Immature natural killer cell (primary cell): Measurements from ENCODE around the gene CBX4. TPM values are rescaled to one million over a fixed set of nuclear protein-coding genes. Genes with fewer than 3 reads are reported as not detected.

Source experiments
- DNase-seq, 3 donors: peaks; one replicate each; pipeline ENCODE4 v3.0.0; 2022; ENCODE audit warnings: mixed read lengths in 1 of 3
- H3K27ac Mint-ChIP-seq, 6 donors: one replicate each; pipeline ENCODE4 v1.8.0; 2020; ENCODE audit warnings: mixed read lengths in 6 of 6, mild to moderate bottlenecking in 5 of 6, inconsistent platforms in 4 of 6, moderate library complexity in 3 of 6
- H3K27me3 Mint-ChIP-seq, 3 donors: one replicate each; pipeline ENCODE4 v1.8.0; 2020 to 2021; ENCODE audit warnings: low read depth in 3 of 3, mild to moderate bottlenecking in 3 of 3, mixed read lengths in 3 of 3, moderate library complexity in 3 of 3, inconsistent platforms in 1 of 3
- H3K36me3 Mint-ChIP-seq, 3 donors: one replicate each; pipeline ENCODE4 v1.8.0; 2020; ENCODE audit warnings: mixed read lengths in 3 of 3, inconsistent platforms in 2 of 3, mild to moderate bottlenecking in 2 of 3
- H3K4me1 Mint-ChIP-seq, 2 donors: one replicate each; pipeline ENCODE4 v1.8.0; 2020; ENCODE audit warnings: inconsistent platforms in 2 of 2, mild to moderate bottlenecking in 2 of 2, mixed read lengths in 2 of 2, moderate library complexity in 1 of 2
- H3K4me3 Mint-ChIP-seq, 5 donors: one replicate each; pipeline ENCODE4 v1.8.0; 2020; ENCODE audit warnings: mild to moderate bottlenecking in 5 of 5, mixed read lengths in 5 of 5, inconsistent platforms in 3 of 5, moderate library complexity in 3 of 5
- H3K9me3 Mint-ChIP-seq, 6 donors: one replicate each; pipeline ENCODE4 v1.8.0; 2020; ENCODE audit warnings: mild to moderate bottlenecking in 6 of 6, mixed read lengths in 6 of 6, inconsistent platforms in 4 of 6, moderate library complexity in 3 of 6
- polyA plus RNA-seq, 3 donors: library from polyadenylated mRNA; unstranded; fragments of 300-500 nt; fragmentation: Illumina TruSeq; gene quantifications; one replicate each; pipeline ENCODE4 v1.2.3, GENCODE V29; 2021

Gene CBX4
- polyA plus RNA-seq, 3 donors from 2014 or later: 3.0 to 6.7 (median 4.9) TPM

DNA sequence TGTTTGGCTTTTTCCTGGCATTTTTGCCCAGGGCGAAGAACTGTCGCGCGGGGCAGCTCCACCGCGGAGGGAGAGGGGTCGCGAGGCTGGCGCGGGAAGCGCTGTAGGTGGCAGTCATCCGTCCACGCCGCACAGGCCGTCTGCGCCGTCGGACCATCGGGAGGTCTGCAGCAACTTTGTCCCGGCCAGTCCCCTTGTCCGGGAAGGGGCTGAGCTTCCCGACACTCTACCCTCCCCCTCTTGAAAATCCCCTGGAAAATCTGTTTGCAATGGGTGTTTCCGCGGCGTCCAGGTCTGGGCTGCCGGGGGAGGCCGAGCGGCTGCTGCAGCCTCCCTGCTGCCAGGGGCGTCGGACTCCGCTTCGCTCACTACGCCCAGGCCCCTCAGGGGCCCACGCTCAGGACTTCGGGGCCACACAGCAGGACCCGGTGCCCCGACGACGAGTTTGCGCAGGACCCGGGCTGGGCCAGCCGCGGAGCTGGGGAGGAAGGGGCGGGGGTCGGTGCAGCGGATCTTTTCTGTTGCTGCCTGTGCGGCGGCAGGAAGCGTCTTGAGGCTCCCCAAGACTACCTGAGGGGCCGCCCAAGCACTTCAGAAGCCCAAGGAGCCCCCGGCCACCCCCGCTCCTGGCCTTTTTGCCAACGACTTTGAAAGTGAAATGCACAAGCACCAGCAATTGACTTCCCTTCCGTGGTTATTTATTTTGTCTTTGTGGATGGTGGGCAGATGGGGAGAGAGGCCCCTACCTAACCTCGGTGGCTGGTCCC lies 2.3 kb upstream of the CBX4 start:
- Mint-ChIP-seq H3K36me3 (no peaks in the 10 kb centered on the region), H3K4me3 (peak overlapping the region; percentile 61 to 77 (median 66)), H3K27me3 (peaks cover 46 to 59% (median 47%) of the 10 kb centered on the region in 3 donors), H3K9me3 (no peaks in the 10 kb centered on the region), H3K27ac (peak overlapping the region in 3 of 6 donors; percentile 45 to 64 (median 61)), H3K4me1 (peaks cover 42 to 46% of the 10 kb centered on the region in 2 donors)
- DNase-seq: no peak

DNA sequence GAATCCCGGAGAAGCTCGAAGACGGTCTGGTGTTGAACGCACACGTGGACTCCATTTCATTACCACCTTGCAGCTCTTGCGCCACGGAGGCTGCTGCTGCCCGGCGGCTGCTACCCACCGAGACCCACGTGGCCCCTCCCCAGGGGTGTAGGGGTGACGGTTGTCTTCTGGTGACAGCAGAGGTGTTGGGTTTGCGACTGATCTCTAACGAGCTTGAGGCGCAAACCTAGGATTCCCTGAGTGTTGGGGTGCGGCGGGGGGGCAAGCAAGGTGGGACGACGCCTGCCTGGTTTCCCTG lies 1.7 kb upstream of the CBX4 start:
- H3K9me3 Mint-ChIP-seq: no peaks in the 10 kb centered on the region
- peak overlapping the region; percentile 42 to 65 (median 54) for H3K4me3 Mint-ChIP-seq
- peak in 1 of 3 donors; percentile 27 for DNase-seq
- H3K27me3 Mint-ChIP-seq: peaks cover 46 to 59% (median 47%) of the 10 kb centered on the region in 3 donors
- H3K4me1 Mint-ChIP-seq: peaks cover 43 to 47% of the 10 kb centered on the region in 2 donors
- H3K36me3 Mint-ChIP-seq: no peaks in the 10 kb centered on the region
- peak overlapping the region in 1 of 6 donors; percentile 44 for H3K27ac Mint-ChIP-seq

DNA sequence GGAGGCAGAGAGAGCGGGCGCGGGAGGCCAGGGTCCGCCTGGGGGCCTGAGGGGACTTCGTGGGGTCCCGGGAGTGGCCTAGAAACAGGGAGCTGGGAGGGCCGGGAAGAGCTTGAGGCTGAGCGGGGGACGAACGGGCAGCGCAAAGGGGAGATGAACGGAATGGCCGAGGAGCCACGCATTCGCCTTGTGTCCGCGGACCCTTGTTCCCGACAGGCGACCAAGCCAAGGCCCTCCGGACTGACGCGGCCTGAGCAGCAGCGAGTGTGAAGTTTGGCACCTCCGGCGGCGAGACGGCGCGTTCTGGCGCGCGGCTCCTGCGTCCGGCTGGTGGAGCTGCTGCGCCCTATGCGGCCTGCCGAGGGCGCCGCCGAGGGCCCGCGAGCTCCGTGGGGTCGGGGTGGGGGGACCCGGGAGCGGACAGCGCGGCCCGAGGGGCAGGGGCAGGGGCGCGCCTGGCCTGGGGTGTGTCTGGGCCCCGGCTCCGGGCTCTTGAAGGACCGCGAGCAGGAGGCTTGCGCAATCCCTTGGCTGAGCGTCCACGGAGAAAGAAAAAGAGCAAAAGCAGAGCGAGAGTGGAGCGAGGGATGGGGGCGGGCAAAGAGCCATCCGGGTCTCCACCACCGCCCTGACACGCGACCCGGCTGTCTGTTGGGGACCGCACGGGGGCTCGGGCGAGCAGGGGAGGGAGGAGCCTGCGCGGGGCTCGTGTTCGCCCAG lies 1.2 kb upstream of the CBX4 start:
- H3K4me3 Mint-ChIP-seq: peak overlapping the region; percentile 56 to 80 (median 71)
- H3K36me3 Mint-ChIP-seq: no peaks in the 10 kb centered on the region
- peaks cover 44 to 59% (median 46%) of the 10 kb centered on the region in 3 donors for H3K27me3 Mint-ChIP-seq
- peak overlapping the region in 4 of 6 donors; percentile 17 to 66 (median 36) for H3K27ac Mint-ChIP-seq
- H3K9me3 Mint-ChIP-seq: no peaks in the 10 kb centered on the region
- H3K4me1 Mint-ChIP-seq: peaks cover 43 to 51% of the 10 kb centered on the region in 2 donors
- DNase-seq: peak; percentile 52 to 59 (median 53)

DNA sequence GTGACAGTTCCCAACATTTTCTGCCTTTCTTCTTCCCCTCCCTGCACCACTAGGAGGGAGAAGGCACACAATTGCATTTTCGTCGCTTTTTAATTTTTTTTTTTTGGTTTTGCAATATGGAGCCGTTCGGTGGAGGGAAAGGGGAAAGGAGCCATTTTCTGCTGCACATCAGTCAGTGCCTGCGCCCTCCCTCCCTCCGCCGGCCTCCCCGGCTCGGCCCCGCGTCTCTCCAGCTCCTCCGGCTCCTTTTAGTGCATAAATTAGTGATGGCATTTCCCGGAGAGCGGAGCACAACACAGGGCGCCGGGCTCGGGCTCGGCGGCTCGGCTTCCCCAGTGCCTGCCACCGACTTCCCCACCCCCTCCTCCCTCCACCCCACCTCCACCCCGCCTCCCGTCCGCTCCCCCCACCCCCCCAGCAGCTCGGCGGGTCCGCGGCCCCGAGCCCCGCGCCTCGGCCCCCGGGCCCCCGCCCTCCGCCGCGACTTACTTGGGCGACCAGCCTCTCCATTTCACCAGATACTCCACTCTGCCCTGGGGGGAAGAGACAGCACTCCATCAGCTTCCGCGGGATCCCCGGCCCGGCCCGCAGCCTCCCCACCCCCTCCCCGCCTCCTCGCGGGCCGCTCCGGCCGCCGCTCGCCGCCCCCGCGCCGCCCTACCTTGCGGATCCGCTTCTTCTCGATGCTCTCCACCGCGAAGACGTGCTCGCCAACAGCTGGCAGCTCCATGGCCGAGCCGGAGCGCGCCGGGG lies 542 bp downstream of the CBX4 start:
- Mint-ChIP-seq H3K4me1 (peaks cover 51 to 55% of the 10 kb centered on the region in 2 donors), H3K36me3 (peaks cover 7 to 8% (median 8%) of the 10 kb centered on the region in 3 donors), H3K9me3 (no peaks in the 10 kb centered on the region), H3K4me3 (peak overlapping the region; percentile 93 to 99 (median 95)), H3K27me3 (peaks cover 42 to 61% (median 51%) of the 10 kb centered on the region in 3 donors), H3K27ac (peak overlapping the region; percentile 80 to 98 (median 94))
- peak; percentile 60 to 68 (median 64) for DNase-seq

DNA sequence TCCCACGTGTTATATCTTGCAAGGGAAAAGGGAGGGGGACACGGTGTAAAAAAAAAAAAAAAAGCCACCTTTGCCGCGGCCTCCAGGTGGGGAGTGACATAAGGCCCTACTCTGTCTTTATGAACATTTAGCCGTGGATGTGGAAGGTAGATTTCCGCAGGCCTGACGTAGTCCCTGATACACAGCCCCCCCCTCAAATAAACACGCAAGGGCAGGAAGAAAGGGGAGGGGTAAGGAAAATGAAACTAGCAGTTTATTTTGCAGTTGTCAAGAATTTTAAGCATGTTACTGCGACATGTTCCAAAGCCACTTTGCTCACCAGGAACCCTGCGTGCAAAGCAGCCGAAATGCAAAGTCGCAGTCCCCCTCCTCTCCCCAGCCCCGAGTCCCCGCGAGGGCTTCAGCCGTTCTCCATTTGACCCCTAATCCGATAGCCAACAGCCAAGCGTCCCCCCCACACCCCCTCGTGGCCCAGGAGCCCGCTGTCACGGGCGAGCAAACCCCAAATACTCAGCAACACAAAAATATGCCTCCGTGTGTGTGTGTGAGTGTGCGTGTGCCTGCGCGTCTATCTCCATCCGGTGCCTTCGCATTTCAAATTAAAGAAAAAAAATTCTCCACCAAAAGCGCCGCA lies 1.2 kb downstream of the CBX4 start:
- Mint-ChIP-seq H3K4me1 (peaks cover 54% of the 10 kb centered on the region in 2 donors), H3K9me3 (no peaks in the 10 kb centered on the region), H3K4me3 (peak overlapping the region; percentile 93 to 99 (median 95)), H3K36me3 (peaks cover 13% of the 10 kb centered on the region in 3 donors), H3K27ac (peak overlapping the region; percentile 80 to 98 (median 94)), H3K27me3 (peaks cover 40 to 60% (median 48%) of the 10 kb centered on the region in 3 donors)
- DNase-seq: peak in 2 of 3 donors; percentile 40 to 62

DNA sequence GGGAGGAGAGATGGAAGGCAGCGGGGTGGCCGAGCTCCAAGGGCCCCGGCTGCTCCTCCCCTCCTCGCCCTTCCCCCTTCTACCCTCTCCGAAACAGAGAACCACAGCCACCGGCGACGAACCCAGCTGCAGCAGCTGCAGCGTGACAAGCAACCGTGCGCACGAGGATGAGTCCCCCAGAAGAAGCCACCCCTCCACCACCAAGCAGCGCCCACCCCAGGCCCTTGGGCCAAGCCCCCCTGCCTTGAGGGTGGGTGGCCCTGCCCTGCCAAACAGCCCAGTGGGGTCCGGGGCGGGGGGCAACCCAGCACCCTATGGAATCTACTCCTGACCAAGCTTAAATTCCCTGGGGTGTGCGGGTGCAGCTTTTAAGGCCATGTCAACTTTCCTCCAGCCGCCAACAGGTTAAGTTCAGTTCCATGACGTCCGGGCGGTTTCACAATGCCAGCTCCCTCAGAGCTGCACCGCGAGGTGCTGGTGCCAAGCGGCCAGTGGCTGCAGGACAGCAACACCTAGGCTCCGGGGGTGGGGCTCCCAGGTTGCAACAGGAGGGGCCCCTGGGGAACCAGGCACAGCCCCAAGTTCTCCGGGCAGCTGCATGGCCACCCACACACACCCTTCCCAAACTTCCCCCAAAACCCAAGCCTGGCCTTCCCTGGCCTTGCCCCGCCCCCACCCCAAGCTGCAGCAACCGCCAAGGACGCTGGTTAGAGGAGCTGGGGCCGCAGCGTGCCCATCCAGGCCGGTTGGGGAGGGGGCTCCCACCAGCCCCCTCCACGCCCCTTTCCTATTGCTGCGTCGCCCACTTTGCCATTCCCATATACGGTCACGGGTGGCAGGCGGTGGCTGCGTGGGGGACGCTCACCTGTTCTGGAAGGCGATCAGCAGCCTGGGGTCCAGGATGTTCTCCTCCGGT lies 2.0 kb downstream of the CBX4 start:
- peak overlapping the region; percentile 77 to 98 (median 86) for H3K27ac Mint-ChIP-seq
- H3K4me1 Mint-ChIP-seq: peaks cover 49 to 50% of the 10 kb centered on the region in 2 donors
- no peaks in the 10 kb centered on the region for H3K9me3 Mint-ChIP-seq
- peaks cover 34 to 53% (median 41%) of the 10 kb centered on the region in 3 donors for H3K27me3 Mint-ChIP-seq
- H3K4me3 Mint-ChIP-seq: peak overlapping the region; percentile 93 to 99 (median 95)
- H3K36me3 Mint-ChIP-seq: peaks cover 14 to 15% (median 14%) of the 10 kb centered on the region in 3 donors
- DNase-seq: peak; percentile 79 to 82 (median 82)

DNA sequence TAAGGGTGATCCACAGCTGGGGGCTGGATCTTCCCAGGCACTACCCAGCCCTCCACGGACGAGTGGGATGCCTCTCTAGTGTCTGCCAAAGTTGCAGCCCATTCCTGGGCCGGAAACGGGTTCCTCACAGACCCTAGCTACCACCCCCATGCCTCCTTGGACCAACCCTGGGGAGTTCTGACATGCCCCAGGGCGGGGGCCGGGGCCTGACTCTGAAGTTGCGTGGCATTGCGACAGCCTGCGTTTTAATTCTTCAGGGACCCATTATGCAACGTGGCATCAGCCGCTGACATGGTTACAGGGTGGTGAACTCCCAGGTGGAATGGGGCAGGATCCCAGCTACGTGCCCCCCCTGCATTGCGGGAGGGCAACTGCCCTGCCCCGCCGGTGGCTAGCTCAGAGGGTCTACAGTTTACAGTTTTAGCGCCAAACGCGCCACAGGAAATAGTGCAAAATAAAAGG lies 2.7 kb downstream of the CBX4 start:
- Mint-ChIP-seq H3K27me3 (peaks cover 30 to 47% (median 36%) of the 10 kb centered on the region in 3 donors), H3K4me3 (peak overlapping the region; percentile 68 to 99 (median 95)), H3K9me3 (no peaks in the 10 kb centered on the region), H3K36me3 (peaks cover 14 to 15% (median 14%) of the 10 kb centered on the region in 3 donors), H3K4me1 (peaks cover 44 to 46% of the 10 kb centered on the region in 2 donors), H3K27ac (peak overlapping the region in 4 of 6 donors; percentile 66 to 91 (median 82))
- no peak for DNase-seq

DNA sequence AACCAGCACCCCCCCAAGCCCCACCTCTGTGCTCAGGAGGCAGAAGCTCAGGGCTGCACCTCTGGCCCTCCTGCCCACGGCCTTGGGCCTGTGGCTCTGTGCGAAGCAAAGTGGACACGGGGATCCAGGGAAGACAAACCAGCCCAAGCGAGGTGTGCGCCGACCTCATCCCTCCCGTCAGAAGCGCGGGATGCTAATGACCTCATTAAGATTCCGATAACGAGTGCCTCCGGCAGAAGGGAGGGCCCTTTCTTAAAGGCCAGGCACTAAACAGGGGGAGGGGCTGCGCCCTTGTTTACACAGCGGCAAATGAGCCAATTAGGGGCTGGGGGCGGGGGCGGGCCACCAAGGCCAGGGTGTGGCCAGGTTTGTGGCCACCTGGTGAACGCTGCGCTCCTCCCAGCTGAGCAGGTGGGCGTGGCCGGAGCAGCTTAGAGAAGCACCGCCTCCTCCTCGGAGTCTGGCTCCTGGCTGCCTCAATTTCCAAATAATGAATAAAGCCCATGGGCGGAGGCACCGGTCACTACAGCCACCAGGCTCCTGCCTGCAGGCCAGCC lies 3.2 kb downstream of the CBX4 start:
- Mint-ChIP-seq H3K27ac (peak overlapping the region in 1 of 6 donors; percentile 64), H3K27me3 (peaks cover 28 to 42% (median 33%) of the 10 kb centered on the region in 3 donors), H3K4me3 (peak overlapping the region in 2 of 5 donors; percentile 18), H3K4me1 (peaks cover 44 to 46% of the 10 kb centered on the region in 2 donors), H3K36me3 (peaks cover 14 to 15% (median 14%) of the 10 kb centered on the region in 3 donors), H3K9me3 (no peaks in the 10 kb centered on the region)
- no peak for DNase-seq

DNA sequence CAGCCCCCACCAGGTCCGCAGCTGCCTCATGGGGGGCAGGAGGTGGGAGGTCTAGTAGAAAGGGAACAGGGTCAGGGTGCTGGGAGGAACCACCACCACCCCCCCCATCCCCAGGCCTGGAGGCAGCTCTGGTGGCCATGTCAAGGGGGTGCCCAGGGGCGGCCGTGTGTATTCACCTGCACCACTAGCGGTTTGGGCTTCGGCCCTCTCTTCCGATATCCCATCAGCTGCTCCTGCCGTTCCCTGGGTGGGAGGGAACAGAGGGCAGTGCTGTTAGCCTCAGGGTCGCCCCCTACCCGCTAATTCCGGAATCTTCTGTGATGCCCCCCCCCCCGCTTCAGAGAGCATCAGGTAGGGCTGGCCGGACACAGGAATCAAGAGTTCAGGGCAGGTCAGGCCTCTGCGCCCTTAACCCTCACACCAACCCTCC lies 3.8 kb downstream of the CBX4 start:
- H3K36me3 Mint-ChIP-seq: peaks cover 14 to 15% (median 14%) of the 10 kb centered on the region in 3 donors
- peaks cover 25 to 37% (median 27%) of the 10 kb centered on the region in 3 donors for H3K27me3 Mint-ChIP-seq
- no peaks in the 10 kb centered on the region for H3K9me3 Mint-ChIP-seq
- H3K27ac Mint-ChIP-seq: peak overlapping the region in 1 of 6 donors; percentile 64
- H3K4me1 Mint-ChIP-seq: peaks cover 42 to 43% of the 10 kb centered on the region in 2 donors
- DNase-seq: no peak
- peak overlapping the region in 2 of 5 donors; percentile 18 for H3K4me3 Mint-ChIP-seq

DNA sequence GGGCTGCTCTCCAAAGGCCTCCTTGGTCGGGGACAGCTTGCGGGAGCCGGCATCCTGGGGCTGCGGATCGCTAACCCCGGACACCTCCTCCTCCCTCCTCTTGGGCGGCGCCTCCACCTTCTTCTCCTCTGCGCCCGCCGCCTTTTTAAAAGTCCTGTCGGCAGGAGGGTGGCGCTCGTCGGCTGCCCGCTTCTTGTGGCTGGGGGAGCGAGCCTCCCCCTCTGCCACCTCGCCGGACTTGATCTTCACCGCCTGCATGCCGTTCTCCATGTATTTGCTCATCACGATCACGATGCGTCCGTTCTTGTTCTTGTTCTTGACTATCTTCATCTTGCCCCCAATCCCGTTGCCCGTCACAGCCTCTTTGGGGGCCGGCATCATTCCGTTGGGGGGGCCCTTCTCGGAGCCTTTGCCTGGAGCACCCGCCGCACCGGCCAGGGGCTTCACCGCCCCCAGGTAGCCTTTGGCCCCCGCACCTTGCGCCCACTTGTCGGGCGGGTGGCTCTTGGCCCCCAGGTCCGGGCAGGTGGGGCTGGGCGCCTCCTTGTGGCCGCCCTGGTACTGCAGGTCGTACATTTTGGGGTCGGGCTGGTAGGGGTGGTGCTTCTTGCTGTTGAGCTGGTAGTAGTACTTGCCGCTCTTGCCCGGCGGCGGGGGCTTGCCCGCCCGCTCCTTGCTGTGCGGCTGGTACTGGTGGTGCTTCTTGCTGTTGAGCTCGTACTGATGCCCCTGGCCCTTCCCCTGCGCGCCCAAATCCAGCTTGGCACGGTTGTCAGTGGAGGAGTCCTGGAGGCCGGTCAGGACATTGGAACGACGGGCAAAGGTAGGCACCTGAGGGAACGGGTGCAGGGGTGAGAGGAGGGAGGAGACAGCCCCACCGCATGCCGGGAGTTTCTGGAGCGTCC lies 4.4 kb downstream of the CBX4 start:
- peak overlapping the region in 4 of 5 donors; percentile 15 to 52 (median 37) for H3K4me3 Mint-ChIP-seq
- peaks cover 37% of the 10 kb centered on the region in 2 donors for H3K4me1 Mint-ChIP-seq
- H3K27me3 Mint-ChIP-seq: peaks cover 22 to 32% (median 23%) of the 10 kb centered on the region in 3 donors
- H3K9me3 Mint-ChIP-seq: no peaks in the 10 kb centered on the region
- H3K36me3 Mint-ChIP-seq: peaks cover 14 to 15% (median 14%) of the 10 kb centered on the region in 3 donors
- DNase-seq: peak in 2 of 3 donors; percentile 55
- peak overlapping the region in 4 of 6 donors; percentile 17 to 74 (median 53) for H3K27ac Mint-ChIP-seq
